H9 (cell line): ENCODE data around the gene RIPK4. TPM values are rescaled to one million over a fixed set of nuclear protein-coding genes. Genes with fewer than 3 reads are reported as not detected.

ENCODE experiments used
- DNase-seq: peaks from one replicate; pipeline ENCODE4 v3.0.0-alpha.2; 2017
- H2AFZ ChIP-seq: one replicate; pipeline ENCODE4 v1.6.1; 2013; ENCODE audit warnings: mild to moderate bottlenecking, low read length, control low read depth, moderate library complexity
- H2AK5ac ChIP-seq: 2 replicates; pipeline ENCODE4 v1.6.1; 2013; ENCODE audit warnings: low read length, control low read depth, mixed read lengths; ENCODE audit not compliant: insufficient read length
- H2BK120ac ChIP-seq: one replicate; pipeline ENCODE4 v1.6.1; 2013; ENCODE audit warnings: low read depth, mild to moderate bottlenecking, low read length, control low read depth, inconsistent platforms; ENCODE audit not compliant: poor library complexity, severe bottlenecking
- H2BK12ac ChIP-seq: 2 replicates; pipeline ENCODE4 v1.6.1; 2013; ENCODE audit warnings: low read length, control low read depth, mixed read lengths, low read depth; ENCODE audit not compliant: insufficient read length
- H2BK15ac ChIP-seq: 2 replicates; pipeline ENCODE4 v1.6.1; 2013; ENCODE audit warnings: low read depth, low read length, control low read depth
- H2BK20ac ChIP-seq: one replicate; pipeline ENCODE4 v1.6.1; 2013; ENCODE audit warnings: low read depth, mild to moderate bottlenecking, low read length, control low read depth, inconsistent platforms; ENCODE audit not compliant: poor library complexity, severe bottlenecking
- H2BK5ac ChIP-seq: 2 replicates; pipeline ENCODE4 v1.6.1; 2013; ENCODE audit warnings: low read length, control low read depth, mixed read lengths; ENCODE audit not compliant: insufficient read length
- H3K14ac ChIP-seq: 2 replicates; pipeline ENCODE4 v1.6.1; 2013; ENCODE audit warnings: low read length, control low read depth; ENCODE audit not compliant: insufficient read depth
- H3K18ac ChIP-seq: 2 replicates; pipeline ENCODE4 v1.6.1; 2013; ENCODE audit warnings: low read depth, mild to moderate bottlenecking, mixed read lengths, low read length, control low read depth; ENCODE audit not compliant: insufficient read length
- H3K23ac ChIP-seq: 2 replicates; pipeline ENCODE4 v1.6.1; 2013; ENCODE audit warnings: low read length, control low read depth, mixed read lengths, low read depth; ENCODE audit not compliant: insufficient read length
- H3K23me2 ChIP-seq: 2 replicates; pipeline ENCODE4 v1.6.1; 2013; ENCODE audit warnings: low read depth, mild to moderate bottlenecking, mixed read lengths, low read length, control low read depth; ENCODE audit not compliant: insufficient read length, poor library complexity, severe bottlenecking
- H3K27ac ChIP-seq: 2 replicates; pipeline ENCODE4 v1.5.1; 2013; ENCODE audit warnings: low read length, control low read depth, mixed read lengths, low read depth; ENCODE audit not compliant: insufficient read length
- H3K27me3 ChIP-seq: 2 replicates; pipeline ENCODE4 v1.6.1; 2013; ENCODE audit warnings: low read length, control low read depth, inconsistent platforms; ENCODE audit not compliant: insufficient read depth
- H3K4ac ChIP-seq: 2 replicates; pipeline ENCODE4 v1.6.1; 2013; ENCODE audit warnings: low read depth, mild to moderate bottlenecking, control low read depth, inconsistent platforms, low read length, moderate library complexity
- H3K4me1 ChIP-seq: 2 replicates; pipeline ENCODE4 v1.6.1; 2013; ENCODE audit warnings: low read length, control low read depth, inconsistent platforms; ENCODE audit not compliant: insufficient read depth
- H3K4me2 ChIP-seq: 2 replicates; pipeline ENCODE4 v1.6.1; 2013; ENCODE audit warnings: low read length, control low read depth, mixed read lengths; ENCODE audit not compliant: insufficient read length, insufficient read depth
- H3K56ac ChIP-seq: 2 replicates; pipeline ENCODE4 v1.6.1; 2013; ENCODE audit warnings: low read depth, mild to moderate bottlenecking, mixed read lengths, low read length, control low read depth; ENCODE audit not compliant: insufficient read length
- H3K79me1 ChIP-seq: 2 replicates; pipeline ENCODE4 v1.6.1; 2013; ENCODE audit warnings: low read depth, mild to moderate bottlenecking, moderate library complexity, low read length, control low read depth, inconsistent platforms; ENCODE audit not compliant: insufficient read depth, poor library complexity, severe bottlenecking
- H3K79me2 ChIP-seq: 2 replicates; pipeline ENCODE4 v1.6.1; 2013; ENCODE audit warnings: low read length, control low read depth, inconsistent platforms; ENCODE audit not compliant: insufficient read depth
- H3K9ac ChIP-seq: 2 replicates; pipeline ENCODE4 v1.6.1; 2013; ENCODE audit warnings: low read length, control low read depth, mixed read lengths; ENCODE audit not compliant: insufficient read length; ENCODE audit errors: extremely low read depth
- H3K9me3 ChIP-seq: one replicate; pipeline ENCODE4 v1.6.1; 2013; ENCODE audit warnings: low read depth, low read length, inconsistent platforms; ENCODE audit not compliant: control insufficient read depth
- H3T11ph ChIP-seq: one replicate; pipeline ENCODE4 v1.6.1; 2013; ENCODE audit warnings: mild to moderate bottlenecking, low read length, control low read depth, inconsistent platforms
- H4K20me1 ChIP-seq: one replicate; pipeline ENCODE4 v1.6.1; 2013; ENCODE audit not compliant: control insufficient read depth, insufficient read length, insufficient read depth
- H4K5ac ChIP-seq: 2 replicates; pipeline ENCODE4 v1.6.1; 2013; ENCODE audit warnings: low read depth, mild to moderate bottlenecking, mixed read lengths, low read length, control low read depth; ENCODE audit not compliant: insufficient read length
- H4K8ac ChIP-seq: replicated peaks from 2 replicates; pipeline ENCODE4 v1.6.1; 2013; ENCODE audit warnings: low read length, control low read depth, mixed read lengths, low read depth; ENCODE audit not compliant: insufficient read length
- H4K91ac ChIP-seq: 2 replicates; pipeline ENCODE4 v1.6.1; 2013; ENCODE audit warnings: low read depth, mild to moderate bottlenecking, moderate library complexity, mixed read lengths, low read length, control low read depth; ENCODE audit not compliant: insufficient read length
- H3K27ac Mint-ChIP-seq, 3 experiments: 2 replicates in 2 of 3; 3 replicates in 1 of 3; pipeline ENCODE4 v1.8.0; 2020 to 2021; ENCODE audit warnings: mixed read lengths in 3 of 3, mild to moderate bottlenecking in 1 of 3, moderate library complexity in 1 of 3
- H3K27me3 Mint-ChIP-seq: 2 replicates; pipeline ENCODE4 v1.8.0; 2021; ENCODE audit warnings: low read depth, mild to moderate bottlenecking, moderate library complexity, mixed read lengths
- H3K36me3 Mint-ChIP-seq, 3 experiments: 2 replicates in 2 of 3; 3 replicates in 1 of 3; pipeline ENCODE4 v1.8.0; 2020 to 2021; ENCODE audit warnings: low read depth in 3 of 3, mixed read lengths in 3 of 3; ENCODE audit not compliant: insufficient read depth in 1 of 3
- H3K4me1 Mint-ChIP-seq, 2 experiments: 2 replicates each; pipeline ENCODE4 v1.8.0; 2020; ENCODE audit warnings: mixed read lengths in 2 of 2
- H3K4me3 Mint-ChIP-seq, 2 experiments: 2 replicates in 1 of 2; 3 replicates in 1 of 2; pipeline ENCODE4 v1.8.0; 2020 to 2021; ENCODE audit warnings: mild to moderate bottlenecking in 2 of 2, mixed read lengths in 2 of 2, moderate library complexity in 1 of 2
- H3K9me3 Mint-ChIP-seq, 2 experiments: 2 replicates in 1 of 2; 3 replicates in 1 of 2; pipeline ENCODE4 v1.8.0; 2020; ENCODE audit warnings: mild to moderate bottlenecking in 2 of 2, mixed read lengths in 2 of 2, moderate library complexity in 1 of 2
- CTCF ChIP-seq: fragments of 200-600 bp; sonication (generic); conservative IDR thresholded peaks from 3 replicates; pipeline ENCODE4 v1.8.0; 2021; ENCODE audit warnings: antibody characterized with exemption, mild to moderate bottlenecking
- WGBS: extraction: QIAGEN DNeasy Blood & Tissue Kit; methylation state at CpG from one replicate; pipeline ENCODE4 v1.1.7; 2013; ENCODE audit warnings: missing lambda C conversion rate, low lambda C conversion rate, mixed read lengths; ENCODE audit not compliant: insufficient read length; ENCODE audit errors: extremely low coverage; 5-methylcytosine and 5-hydroxymethylcytosine counted together
- total RNA-seq: library from RNA; stranded (reverse); gene quantifications from 2 replicates; pipeline ENCODE4 v1.2.1, GENCODE V29; 2021

The RIPK4 gene
- total RNA-seq, 1 experiment from 2014 or later, result 2.9 TPM

GRCh38 chr21:41776778-41777177 lies 9.9 kb upstream of the RIPK4 start:
- Histone ChIP-seq H4K8ac (no peak overlapping the region), H3K4me1 (no peaks in the 10 kb centered on the region), H3K56ac (no peak overlapping the region), H3K4ac (no peak overlapping the region), H2BK20ac (no peak overlapping the region), H4K5ac (no peak overlapping the region), H3K9ac (no peak overlapping the region), H3K14ac (no peak overlapping the region), H3K79me2 (no peaks in the 10 kb centered on the region), H3K27me3 (no peaks in the 10 kb centered on the region; the same call in 1 of the 2 replicates), H3K27ac (no peak overlapping the region), H4K91ac (no peak overlapping the region), H3K23ac (no peak overlapping the region), H3K4me2 (no peak overlapping the region), H3K79me1 (no peaks in the 10 kb centered on the region), H4K20me1 (no peaks in the 10 kb centered on the region), H2AFZ (no peak overlapping the region), H2AK5ac (no peak overlapping the region), H3K18ac (no peak overlapping the region), H2BK120ac (no peak overlapping the region), H3K9me3 (no peaks in the 10 kb centered on the region), H2BK12ac (no peak overlapping the region), H2BK5ac (no peak overlapping the region), H3K23me2 (no peaks in the 10 kb centered on the region), H2BK15ac (no peak overlapping the region), H3T11ph (no peak overlapping the region)
- Mint-ChIP-seq H3K27ac (no peak overlapping the region), H3K36me3 (no peaks in the 10 kb centered on the region), H3K4me3 (no peak overlapping the region), H3K9me3 (no peaks in the 10 kb centered on the region; a peak in 2 of 5 replicates), H3K4me1 (peaks cover 29 to 31% of the 10 kb centered on the region in 2 experiments), H3K27me3 (peaks cover 42% of the 10 kb centered on the region)
- no peak for TF ChIP-seq CTCF
- DNase-seq, result no peak
- WGBS, result no CpG with 5 or more reads among the region's 4 CpGs
